Esophagus mucosa (tissue), 1 donor: ENCODE data around the gene B3GAT1. TPM values are rescaled to one million over a fixed set of nuclear protein-coding genes. Genes with fewer than 3 reads are reported as not detected.

Experiments used
- ATAC-seq: fragments of 200-7000 bp; cut with Tn5 transposase; one replicate; pipeline ENCODE4 v1.9.1; 2020
- total RNA-seq: library from RNA; stranded (reverse); gene quantifications from one replicate; pipeline ENCODE4 v1.2.4, GENCODE V29; 2023
- donor health status: DM: yes; HTN: yes; CAD: no.

B3GAT1 gene
- total RNA-seq, 1 donor from 2014 or later = 0.08 TPM

GRCh38 chr11:134333312-134333711 lies 78.7 kb downstream of the B3GAT1 start:
- no peak for ATAC-seq

DNA sequence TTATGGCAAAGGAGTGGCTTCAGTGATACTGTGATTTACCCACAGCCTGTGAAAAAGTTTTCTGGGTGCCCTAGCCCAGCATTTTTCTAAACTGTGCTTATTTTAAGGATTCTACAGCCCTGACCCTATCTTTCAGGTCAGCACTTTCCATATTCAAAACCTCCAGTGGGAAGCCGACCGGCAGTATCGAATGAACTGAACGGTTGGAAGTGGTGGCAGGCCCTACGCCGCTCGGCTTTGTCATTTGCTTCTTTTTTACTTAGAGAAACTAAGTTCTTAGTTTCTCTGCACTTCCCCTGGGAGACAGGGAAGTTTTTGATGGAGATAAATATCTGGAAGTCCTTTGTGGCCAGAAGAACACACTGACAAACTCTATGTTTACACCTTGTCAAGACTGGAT lies 79.3 kb downstream of the B3GAT1 start:
- no peak for ATAC-seq

DNA sequence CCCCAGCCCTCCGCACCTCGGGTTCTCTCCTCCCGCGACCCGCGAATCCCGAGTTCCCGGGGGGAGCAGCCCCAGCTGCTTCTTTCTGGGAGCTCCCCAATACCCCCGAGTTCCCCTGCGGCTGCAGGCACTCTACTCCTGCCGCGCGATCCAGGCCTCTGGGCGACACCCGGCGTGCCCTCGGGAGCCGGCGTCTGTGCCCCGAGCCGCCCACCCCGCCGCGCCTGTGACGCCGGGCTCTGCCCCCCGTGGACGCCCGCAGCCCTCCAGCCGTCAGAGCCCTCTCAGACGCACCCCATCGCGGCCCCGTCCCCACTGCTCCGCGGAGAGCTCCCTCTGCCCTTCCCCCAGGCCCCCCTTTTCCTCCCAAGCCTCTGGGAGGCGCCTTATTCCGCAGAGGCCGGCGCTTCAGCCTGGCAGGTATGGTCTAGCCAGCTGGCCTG lies 79.8 kb downstream of the B3GAT1 start:
- peak; percentile 26 for ATAC-seq

DNA sequence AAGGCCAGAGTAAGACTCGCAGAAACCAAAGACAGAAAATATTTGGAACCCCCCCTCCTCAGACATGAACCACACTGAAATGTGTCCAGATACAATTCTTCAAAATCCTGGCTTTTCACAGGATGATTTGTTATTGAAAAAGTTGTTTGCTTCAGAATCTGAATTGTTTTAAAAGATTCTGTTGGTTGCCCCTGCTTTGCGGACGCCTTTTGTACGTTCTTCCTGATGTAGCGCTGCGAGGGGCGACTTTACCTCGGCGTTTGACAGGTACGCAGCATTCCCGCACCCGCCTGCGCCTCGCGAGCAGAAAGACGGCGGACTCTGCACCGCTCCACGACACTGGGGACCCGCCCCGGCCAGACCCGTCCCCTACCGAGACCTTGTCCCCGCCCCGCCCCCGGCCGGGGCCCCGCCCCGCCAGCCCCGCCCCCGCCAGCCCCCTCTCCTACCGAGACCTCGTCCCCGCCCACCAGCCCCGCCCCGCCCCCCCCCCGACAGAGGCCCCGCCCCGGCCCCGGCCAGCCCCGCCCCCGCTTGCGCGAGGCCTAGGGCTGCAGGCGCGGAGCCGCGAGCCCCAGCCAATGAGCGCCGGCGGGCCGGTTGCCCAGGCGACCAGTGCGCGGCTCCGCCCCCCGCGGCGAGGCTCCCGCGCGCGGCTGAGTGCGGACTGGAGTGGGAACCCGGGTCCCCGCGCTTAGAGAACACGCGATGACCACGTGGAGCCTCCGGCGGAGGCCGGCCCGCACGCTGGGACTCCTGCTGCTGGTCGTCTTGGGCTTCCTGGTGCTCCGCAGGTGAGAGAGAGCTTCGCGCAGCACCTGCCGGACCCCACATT lies 80.5 kb downstream of the B3GAT1 start, which contains the start of gene GLB1L2:
Gene GLB1L2, plus strand, starts transcription at position 635 of the 835 bp plus-strand sequence. Its CDS starts 74 bp downstream, at position 709.
- ATAC-seq = peak; percentile 96

DNA sequence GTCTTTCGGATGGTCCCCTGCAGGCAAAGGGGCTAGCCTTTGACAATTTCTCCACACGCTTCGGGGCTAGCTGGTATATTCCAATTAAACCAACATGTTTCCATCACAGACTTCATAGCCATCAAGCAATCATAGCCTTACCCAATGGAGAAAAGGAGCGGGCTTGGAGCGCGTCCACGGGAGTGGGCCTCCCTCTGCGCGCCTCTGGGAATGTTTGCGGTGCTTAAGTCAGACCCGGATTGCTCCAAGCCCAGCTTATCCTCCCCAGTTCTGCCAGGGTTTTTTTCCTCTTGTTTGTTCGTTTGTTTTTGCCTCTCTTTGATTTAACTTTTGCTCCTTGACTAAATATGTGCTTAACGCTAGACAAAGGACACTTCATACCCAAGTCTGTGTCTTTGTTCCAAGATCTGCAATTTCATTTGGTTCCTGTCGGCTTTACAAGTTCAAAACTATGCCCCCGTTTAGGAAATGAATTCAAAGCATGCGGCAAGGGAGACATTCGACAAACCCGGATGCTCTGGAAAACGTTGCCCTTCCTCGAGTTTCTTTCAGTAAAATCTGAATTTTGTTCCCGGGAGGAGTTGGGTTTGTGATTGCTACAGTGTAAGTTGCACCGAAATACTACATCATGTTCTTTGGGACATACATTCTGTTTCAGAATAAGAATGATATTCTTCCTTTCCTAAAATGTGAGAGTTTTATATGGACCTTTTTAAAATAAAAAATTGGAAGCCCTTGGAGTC lies 81.3 kb downstream of the B3GAT1 start:
- no peak for ATAC-seq

Other genes starting within 250 kb of the B3GAT1 start
- gene NCAPD3, start 188.3 kb downstream of the B3GAT1 start, total RNA-seq = 13.1 TPM
- 24.1 TPM for gene VPS26B, start 187.6 kb downstream of the B3GAT1 start, total RNA-seq
- 20.0 TPM for gene THYN1, start 158.9 kb downstream of the B3GAT1 start, total RNA-seq
- 13.9 TPM for gene ACAD8, start 158.7 kb downstream of the B3GAT1 start, total RNA-seq
- not detected for gene GLB1L3, start 135.9 kb downstream of the B3GAT1 start, total RNA-seq
- 2.2 TPM for gene GLB1L2, start 80.3 kb downstream of the B3GAT1 start, total RNA-seq